Stimulated activated CD4-positive, alpha-beta T cell treated with anti-CD3 and anti-CD28 coated beads, TNF-alpha, amount 100 ng/mL, for 1 hour (primary cell): ENCODE results near the gene CST8.

Experiments used
- DNase-seq, 3 donors: peaks; one replicate each; pipeline ENCODE4 v3.0.0-alpha.2; 2020; ENCODE audit warnings: low read depth in 3 of 3, low spot score in 1 of 3

CST8 gene

DNA sequence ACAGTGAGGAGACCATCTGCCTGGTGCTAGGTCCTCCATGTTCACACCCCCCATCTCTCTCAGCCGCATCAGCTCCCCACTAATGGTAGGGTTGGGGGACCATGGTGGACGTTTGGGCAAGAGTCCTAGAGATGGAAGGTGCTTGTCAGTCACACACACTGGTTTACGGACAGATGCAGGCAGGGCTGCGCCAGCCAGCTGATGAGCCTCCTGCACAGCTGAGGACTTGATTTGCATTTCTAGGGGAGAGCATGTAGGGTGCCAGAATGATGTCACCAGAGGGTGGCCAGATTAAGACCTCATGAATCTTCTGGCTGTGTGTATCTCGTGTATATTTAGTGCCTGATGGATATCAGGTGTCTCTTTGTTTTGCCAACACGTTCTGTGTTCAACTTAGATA, 28.6 kb downstream of the CST8 start:
- no peak for DNase-seq

DNA sequence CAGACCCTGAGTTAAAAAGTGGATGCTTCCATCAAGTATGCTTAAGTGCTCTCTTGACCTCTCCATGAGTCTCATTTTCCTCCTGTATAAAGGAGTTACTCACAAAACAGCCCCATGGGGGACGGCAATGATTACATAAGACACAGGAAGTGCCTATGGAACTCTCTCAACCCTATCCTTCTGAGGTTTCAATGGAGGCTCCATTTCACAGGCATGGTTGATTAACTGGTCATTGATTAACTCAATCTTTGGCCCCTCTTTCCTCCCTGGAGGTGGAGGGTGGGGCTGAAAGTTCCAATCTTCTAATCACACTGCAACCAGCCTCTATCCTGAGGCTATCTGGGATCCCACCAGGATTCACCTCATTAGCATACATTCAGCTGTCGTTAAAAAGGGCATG, 29.3 kb downstream of the CST8 start:
- DNase-seq, result no peak

DNA sequence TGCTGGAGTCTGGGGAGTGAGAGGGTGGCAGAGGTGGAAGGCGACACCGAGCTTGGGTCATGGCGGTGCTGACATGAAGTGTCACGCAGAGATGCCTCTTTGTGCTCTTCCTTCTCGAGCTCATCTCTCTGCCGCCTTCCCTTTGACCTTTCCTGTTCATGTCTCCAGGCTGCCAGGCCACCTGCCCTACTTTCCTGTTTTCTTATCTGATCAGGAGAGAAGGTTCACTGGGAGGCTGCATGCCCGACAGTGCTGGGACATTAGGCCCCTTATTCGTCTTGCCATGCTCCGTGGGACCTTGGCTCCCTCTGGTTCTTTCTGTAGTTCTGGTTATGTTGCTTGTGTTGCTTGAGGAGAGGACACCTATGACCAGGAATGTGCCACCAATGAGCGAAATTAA, 33.2 kb downstream of the CST8 start:
- no peak for DNase-seq

DNA sequence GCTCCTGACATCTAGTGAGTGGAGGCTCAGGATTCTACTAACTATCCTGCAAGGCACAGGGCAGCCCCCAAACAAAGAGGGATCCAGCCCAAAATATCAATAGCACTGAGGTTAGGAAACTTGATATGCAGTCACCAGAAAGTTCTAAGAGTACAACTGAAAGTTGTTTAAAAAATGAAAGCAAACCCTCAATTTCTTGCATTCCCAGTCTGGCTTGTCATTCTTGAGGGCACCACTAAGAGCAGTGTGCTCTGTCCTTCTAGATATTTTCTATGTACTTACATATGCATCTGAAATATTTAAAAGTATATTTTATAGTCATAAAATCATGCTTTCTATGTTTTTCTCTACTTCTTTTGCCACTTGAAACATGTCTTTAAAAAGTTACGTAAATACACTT, 35.9 kb downstream of the CST8 start:
- DNase-seq, result no peak

DNA sequence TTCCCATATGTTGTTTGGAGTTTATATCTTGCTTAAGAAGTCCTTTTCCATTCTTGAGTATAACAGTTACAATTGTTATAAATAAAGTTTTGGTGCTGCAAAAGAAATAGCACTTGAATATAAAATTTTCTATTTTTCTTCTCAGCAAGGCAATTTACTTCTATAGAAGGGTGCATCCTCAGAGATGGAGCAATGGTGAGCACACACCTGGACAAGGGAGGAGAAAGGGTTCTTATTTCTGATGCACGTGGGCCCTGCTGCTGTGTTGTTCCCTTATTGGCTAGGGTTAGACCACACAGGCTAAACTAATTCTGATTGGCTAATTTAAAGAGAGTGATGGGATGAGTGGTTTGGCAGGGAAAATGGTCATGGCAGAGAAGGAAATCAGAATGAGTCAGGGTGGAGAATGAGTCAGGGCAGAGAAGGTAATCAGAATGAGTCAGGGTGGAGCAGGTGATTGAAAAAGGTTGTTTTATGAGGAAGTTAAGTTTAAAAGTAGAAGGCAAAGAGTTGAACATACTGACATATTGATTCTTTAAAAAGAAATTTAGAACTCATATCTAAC, 38.0 kb downstream of the CST8 start:
- DNase-seq, result no peak

DNA sequence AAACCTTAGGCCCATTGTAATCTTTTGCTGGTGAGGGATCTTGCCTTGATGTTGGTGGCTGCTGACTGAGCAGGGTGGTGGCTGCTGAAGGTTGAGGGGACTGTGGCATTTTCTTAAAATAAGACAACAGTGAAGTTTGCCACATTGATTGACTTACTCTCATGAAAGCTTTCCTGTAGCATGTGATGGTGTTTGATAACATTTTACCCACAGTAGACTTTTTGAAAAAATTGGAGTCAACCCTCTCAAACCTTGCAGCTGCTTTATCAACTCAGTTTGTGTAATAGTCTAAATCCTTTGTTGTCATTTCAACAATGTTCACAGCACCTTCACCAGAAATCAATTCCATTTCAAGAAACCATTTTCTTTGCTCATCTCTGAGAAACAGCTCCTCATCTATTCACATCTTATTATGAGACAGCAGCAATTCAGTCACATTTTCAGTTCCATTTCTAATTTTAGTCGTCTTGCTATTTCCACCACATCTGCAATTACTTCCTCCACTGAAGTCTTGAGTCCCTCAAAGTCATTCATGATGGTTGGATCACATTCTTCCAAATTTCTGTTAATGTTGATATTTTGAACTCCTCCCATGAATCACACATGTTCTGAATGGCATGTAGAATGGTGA, 40.1 kb downstream of the CST8 start:
- DNase-seq, result no peak

DNA sequence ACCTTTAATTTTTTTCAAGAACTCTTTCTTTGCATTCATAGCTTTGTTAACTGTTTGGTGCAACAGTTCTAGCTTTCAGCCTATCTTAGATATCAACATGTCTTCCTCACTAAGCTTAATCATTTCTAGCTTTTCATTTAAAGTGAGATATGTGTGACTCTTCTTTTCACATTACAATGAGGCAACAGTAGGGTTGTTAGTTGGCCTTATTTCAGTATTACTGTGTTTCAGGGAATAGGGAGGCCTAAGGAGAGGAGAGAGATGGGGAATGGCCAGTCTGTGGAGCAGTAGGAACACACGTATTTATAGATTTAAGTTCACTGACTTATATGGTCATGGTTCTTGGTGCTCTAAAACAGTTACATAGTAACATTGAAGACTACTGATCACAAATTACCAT, 41.6 kb downstream of the CST8 start:
- no peak for DNase-seq

DNA sequence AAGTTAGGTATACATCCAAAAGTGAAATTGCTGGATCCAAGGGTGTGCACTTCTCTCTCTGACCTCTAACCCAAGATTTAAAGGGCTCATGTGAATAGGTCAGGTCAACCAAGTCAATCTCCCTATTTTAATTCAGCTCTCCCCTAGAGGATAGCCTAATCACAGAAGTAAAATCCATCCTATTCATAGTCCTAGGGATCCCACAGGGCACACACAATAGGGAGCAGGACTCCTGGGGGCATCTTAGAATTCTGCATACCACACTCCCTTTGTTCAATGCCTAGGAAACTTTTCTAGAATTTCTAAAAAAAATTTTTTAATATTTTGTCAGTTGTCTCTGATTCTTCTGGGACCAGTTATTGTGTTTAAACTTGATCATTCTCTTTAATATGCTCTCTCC, 42.2 kb downstream of the CST8 start:
- DNase-seq, result no peak

DNA sequence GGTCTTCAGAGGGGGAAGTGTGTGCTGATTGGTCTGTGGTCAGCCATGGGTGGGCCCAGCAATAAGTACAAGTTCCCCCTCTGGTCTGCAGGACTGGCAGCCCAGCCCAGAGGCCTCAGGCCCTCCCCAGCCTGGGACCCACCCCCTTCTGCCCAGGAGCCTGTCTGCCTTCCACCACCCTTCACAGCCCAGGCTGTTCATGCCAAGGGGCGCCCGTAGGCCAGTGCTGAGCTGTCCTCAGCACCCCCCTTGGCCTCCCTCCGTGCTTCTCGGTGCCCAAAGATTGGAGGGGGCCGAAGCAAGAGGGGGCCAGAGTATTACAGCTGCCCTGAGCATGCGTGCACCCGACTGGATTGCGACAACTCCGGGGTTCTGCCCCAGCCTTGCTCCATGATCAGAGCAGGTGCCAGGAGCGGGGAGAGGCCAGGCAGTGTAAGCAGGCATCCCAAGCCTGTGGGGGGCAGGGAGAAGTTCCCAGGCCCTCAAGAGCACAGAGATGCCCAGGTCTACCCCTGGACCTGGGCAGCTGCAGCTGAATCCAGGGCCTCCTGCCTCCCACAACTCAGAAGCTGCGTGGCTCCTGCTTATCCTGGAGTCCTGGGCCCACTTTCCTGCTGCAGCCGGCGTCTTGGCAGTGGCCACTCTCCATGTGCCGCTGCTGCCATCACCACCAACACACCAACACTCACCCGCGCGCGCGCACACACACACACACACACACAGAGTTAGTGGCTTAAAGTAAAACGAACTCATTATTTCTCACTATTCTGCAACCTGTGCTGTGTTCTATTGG, 44.1 kb downstream of the CST8 start:
- no peak for DNase-seq

DNA sequence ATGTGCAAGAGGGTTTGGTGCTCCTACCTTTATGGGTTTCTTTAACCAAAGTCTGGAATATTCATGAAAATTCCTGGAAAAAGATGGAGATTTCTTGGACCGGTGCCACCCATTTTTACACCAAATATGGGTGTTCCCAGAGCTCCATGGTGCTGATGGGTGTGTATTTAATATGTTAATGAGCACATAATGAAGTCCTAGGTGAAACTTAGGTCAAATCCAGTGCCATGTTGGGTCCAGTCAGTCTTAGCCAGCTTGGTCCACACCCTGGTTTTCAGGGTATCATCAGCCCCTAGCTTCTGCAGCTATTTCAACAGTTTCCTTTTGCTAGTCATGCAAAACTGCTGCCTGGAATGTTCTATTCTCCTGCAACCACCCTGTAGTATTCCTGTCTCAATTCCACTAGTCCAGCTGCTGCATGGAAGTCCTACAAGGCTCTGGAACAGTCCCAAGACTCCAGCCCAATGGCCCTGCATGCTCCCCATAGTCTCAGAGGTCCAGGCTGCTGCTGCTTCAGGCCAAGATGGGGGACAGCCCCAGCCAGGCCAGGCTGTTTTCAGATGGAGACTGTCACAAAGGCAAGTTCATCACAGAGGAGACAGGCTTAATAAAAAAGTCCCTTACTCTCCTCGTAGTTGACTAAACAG, 45.5 kb downstream of the CST8 start:
- DNase-seq, result no peak

DNA sequence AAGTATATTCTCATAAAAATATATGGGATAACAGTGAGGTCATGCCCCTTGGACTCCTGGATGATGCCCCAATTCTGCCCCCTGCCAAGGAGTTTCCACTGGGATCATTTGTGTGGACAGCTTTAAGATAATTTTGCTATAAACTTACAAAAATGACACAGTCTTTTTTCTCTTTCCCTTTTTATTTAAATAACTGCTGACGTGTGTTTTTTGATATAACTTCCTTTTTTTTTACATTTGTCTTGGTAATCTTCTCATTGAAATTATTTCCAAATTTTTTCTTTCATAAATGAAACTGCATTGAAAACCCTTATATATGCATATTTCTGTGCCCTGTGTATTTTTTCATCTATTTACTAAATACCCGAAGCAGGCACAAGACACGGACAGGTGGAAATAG, 46.1 kb downstream of the CST8 start:
- no peak for DNase-seq

DNA sequence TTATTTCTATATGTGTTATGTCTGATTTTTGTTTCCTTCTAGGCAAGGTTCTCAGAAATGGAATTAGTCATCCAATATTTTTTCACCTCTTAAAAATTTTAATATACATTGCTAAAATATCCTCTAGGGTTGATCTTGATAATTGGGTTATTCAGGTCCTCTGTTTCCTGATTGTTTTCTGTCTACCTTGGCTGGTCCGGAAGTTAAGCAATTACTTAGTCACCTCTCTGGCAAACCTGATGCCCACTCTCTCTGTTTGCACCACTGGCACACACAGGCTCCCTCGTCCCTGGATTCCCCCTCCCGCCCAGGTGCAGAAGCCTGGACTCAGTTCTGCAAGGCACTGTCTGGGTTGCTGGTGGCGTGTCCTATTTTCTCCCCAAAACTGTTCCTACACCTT, 49.7 kb downstream of the CST8 start:
- DNase-seq, result no peak

DNA sequence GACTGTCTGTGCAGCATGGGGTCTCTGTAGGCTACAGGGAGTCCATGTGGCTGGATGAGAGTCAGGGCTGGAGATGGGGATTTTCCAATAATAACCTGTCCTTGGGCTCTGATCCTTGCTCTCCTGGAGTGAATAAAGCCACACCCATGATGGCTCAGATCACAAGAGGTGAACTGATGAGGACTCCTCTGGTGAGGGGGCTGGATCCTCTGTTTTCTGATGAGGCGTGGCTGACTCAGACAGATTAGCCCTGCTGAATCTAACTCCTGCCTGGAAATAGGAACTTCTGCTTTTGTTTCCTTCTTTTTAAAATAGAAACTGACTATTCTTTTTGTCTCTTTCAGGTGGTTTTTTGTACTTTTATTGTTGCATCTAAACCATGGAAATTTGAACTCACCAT, 50.4 kb downstream of the CST8 start:
- DNase-seq, result no peak

DNA sequence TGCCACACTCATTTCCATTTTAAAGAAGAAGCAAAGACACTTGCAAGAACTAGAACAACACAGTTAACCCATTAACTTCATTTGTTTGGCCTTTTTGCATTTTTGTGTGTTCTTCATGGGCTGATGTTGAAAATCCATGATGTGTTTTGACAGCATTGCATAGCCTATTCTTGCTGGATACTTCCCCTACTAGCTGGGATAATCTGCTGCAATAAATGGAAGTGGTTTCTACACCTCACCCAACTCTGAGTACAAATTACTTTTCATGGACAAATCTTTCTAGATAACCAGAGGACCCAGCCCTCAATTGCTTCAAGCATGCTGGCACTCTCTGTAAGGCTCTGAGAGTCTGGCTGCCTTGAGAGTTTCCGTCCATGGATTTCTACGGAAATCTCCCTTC, 50.9 kb downstream of the CST8 start:
- DNase-seq, result no peak

DNA sequence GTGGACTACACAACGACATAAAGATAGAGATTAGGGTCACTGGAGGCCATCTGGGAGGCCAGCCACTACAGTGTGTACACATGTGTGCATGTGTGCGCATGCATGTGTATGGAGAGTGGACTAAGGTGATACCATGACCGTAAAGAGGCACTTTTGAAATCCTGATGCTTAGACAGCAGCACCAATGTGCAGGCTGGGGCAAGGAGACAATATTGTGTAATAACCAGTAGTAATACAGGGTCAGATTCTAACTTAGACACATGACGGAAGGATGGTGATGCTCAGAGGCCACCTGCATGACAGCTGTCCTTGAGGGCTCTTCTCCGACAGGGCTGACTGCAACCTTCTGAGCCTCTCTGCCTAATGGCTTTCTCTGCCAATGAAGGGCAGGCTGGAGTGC, 51.9 kb downstream of the CST8 start:
- DNase-seq, result no peak

DNA sequence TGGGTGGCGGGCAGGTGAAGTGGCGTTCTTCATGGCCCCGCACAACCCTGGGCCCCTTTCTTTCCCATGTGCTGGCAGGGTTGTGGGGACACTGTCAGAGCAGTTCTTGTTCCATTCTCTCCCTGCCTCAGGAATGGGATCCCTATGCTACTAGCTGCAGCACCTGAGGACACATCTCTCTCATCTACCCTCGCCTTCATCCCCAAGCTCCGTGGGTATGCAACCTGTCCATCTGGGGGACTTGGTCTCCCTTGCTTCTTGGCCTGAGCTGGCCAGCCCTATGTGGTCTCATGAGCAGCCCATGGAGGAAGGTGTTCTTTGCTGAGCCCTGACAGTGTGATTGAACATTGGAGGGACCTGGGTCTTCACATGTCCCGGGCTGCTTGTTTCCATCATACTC, 53.2 kb downstream of the CST8 start:
- no peak for DNase-seq
